GM19351 (cell line): ENCODE results near the gene SH3BP4.

Experiments
- ATAC-seq: cut with Tn5 transposase; IDR thresholded peaks from one replicate; pipeline ENCODE4 v1.9.1; 2021; ENCODE audit warnings: mild to moderate bottlenecking, moderate library complexity; ENCODE audit not compliant: unreplicated experiment

Gene SH3BP4

DNA sequence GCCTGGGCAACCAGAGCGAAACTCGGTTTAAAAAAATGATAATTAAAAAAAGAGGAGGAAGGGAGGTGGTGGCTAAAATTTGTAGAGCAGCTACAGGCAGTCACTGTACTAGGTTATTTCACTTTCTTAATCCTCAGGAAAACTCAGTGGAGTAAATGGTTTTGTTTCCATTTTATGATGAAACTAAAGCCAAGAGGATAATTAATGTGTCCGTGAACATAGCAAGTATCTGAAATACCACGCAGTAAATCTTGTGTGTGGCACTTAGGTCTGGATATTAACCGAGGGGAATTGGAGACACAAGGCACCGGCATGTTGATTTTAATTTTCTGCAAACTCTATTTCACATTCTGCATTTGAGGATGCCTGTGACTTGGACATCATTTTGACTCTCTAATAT, 14.5 kb downstream of the SH3BP4 start:
- no peak for ATAC-seq

DNA sequence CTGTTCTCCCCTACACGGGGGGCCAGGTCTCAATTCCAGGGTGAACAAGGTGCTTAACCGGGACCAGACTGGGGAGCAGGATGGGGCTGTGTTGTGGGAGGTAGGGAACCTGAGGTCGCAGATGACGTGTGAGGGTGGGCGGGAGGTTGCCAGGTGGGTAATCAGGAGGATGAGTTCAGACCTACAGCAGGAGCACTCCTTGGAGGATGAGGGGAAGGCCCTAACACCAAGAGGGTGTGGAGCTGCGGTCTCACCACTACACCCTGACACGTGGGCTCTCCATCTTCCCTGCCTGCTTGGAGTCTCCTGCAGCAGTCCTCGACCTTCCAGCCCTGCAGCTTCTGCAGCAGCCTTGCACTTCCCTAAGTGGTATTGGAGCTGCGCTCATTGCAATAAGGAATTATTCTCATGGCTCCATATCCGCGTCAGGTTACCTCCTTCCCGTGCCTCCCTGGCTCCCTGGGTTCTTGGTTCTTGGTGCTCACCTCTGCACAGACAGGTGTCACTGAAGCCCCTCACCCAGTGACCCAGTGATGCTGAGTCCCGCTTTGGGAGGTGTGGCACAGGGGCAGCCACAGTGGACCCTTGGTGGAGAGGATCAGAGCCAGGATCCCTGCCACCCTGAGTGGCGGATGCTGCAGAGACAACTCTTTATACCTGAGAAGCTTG, 15.5 kb downstream of the SH3BP4 start:
- ATAC-seq: no peak

DNA sequence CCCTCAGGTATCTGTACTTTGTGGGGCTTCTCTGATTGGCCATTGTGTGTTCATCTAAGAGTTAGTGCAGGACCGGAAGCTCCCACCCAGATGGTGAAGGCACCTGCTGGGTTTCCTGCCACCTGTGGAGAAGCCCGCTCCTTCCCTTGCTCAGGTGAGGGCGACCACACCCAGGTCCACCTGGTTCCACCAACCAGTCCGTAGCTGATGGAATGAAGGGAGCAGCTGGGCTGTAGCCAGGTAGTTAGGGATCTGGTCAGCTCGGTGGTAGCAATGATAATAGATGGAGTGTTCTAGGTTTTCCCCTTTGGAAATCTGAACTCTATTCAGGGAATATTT, 16.0 kb downstream of the SH3BP4 start:
- no peak for ATAC-seq

DNA sequence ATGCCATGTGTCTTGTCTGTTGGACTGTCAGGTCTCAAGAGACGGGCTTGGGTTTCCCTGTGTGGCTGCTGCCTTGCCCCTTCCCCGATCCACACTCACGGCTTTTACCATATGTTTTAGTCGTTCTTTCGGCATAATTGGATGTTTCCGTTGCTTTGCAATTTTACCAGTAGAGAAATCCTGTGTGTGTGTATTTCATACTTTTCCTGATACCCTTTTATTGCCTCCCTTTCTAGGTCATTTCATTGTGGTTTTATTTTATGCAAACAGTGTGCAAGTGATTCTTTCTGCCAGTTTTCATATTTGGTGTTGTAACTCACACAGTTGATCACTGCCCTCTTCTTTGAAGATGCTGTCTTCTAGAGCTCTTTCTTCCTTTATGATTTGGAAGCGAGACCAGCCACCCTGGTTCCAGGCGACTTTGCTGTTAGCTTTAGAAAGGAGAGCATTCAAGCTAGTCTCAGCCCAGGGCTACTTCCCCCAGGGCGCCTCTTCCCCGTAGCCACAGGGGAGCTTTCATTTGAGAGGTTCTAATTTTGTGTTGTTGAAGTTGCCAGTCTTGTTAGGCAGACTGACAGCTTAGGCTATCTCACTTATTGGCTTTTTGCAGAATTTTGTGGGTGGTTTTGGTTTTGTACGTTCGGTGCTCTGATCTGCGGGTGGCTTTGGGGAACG, 17.0 kb downstream of the SH3BP4 start:
- ATAC-seq: no peak

DNA sequence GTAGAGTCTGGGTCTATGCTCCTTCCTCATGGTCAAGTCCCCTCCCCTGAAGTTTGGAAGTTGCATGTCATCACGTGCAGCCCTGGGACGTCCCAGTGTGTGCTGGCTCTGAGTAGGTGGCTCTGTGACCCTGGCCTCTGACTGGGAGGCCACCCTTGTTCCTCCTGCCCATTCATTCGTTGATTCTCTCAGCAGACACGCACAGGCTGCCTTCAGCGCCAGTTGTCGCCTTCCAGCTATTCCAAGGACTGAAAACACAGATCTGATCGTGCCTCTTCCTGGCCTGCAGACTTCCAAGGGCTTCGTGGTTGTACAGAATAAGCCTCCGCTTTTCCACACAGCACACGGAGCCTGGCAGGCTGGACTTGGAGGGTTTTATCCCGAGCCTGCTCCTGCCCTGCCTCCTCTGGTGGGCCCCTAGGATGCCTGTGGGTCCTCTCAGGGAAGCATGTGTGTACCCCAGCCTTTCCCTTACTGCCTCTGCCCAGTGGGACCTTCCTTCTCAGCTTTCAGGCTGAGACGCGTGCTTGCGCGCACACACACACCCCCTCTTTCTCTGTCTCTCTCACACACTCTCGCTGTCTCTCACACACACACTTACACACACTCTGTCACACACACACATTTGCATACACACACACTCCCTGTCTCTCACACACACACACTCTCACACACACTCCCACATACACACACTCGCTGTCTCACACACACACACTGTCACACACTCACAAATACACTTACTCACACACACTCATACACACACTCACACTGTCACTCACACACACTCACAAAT, 17.7 kb downstream of the SH3BP4 start:
- ATAC-seq: no peak

DNA sequence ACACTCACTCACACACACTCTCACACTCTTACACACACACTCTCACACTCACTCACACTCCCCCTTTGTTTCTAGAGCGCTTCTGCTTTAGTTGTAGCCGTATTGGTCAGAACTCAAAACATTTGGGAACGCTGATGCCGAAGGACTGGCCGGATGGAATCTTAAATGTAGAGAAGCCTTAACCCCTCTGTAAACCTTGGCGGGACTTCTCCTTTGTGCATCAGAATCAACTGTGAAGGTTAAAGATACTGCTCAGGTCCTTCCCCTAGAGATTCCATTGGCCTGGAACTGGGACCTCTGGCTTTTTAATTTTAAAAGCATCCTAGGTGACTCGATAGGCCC, 18.3 kb downstream of the SH3BP4 start:
- ATAC-seq: no peak

DNA sequence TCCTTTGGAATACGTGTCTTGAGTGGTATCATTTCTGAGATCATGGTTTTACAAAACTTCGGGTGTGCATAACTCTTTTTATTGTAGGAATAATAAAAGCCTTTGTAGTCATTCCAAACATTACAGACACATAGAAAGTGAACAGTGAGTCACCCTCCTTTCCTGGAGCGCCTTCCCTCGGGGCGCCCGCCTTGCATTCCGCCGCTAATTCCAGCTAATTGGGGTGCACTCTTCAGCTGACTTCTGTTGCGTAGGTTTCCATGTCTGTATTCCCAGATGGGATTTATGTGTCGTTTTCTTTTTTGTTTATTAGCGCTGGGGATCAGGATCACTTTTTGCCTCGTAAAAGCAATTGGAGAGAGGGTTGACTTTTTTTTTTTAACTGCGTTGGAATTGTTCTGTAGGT, 18.7 kb downstream of the SH3BP4 start:
- ATAC-seq: no peak

DNA sequence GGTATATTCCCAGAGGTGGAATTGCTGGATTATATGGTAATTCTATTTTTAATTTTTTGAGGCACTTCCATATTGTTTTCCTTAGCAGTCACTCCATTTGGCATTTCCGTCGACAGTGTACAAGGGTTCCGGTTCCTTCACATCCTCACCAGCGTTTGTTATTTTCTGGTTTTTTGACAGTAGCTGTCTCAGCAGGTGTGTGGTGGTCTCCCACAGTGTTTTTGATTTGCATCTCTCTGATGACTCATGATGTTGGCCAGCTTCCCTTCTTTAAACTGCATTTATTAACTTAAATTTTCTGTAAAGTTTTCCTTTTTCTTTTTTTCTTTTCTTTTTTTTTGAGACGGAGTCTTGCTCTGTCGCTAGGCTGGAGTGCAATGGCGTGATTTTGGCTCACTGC, 19.7 kb downstream of the SH3BP4 start:
- ATAC-seq: no peak

DNA sequence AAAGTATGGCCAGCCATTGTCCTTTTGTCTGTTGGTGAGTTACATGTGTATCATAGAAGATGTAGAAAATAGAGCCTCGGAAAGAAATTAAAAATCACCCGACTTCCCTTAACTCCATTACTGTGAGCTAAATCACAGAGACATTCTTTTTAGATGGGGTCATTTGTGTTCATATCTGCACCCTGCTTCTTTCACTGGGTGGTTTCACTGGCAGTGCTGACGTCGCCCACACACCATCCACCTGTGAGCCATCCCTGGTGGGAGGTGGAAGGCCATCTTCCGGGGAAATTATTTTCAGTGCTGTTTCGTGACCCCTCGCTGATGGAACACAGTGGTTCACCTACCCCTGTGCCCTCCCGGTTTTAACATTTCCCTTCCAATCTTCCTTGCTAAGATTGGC, 21.2 kb downstream of the SH3BP4 start:
- no peak for ATAC-seq

DNA sequence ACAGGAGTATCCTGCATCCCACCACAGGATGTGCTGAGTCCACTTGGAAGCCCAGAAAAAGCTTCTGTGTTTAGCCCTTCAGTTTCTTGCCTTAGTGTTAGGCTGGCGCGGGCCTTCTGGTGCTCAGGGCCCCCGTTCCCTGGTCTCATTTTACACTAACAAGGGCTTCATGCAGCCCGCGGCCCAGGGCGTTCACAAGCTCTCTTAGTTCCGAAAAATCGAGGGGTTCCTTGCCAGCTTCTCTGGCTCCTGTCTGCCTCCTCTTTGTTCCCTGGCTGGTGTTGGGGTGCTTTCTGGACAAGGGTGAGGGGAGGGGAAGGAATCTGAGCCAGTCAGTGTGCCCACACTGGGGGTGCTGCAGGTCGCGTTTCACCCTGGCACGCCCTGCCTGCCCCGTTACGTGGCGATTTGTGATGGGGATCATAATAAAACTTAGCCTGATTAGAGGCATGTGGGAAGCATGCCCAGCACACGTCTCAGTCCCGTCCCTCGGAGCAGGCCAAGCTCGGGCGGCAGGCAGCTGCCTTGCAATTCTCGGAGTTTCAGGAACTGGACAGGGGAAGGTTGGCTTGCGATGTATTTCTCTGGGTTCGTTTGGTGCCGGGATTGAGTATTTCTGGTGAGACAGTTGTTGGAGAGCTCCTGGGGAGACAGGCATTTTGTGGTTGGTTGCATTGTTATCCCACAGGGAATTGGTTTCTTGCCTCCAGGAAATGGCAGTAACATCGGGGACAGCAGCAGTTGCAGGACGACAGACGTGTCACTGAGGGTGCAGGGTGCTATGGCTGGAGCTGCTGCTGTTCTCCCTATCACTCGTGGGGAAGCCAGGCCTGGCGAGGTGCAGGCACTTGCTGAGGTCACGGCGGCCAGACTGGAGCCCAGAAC, 22.9 kb downstream of the SH3BP4 start:
- ATAC-seq: no peak

DNA sequence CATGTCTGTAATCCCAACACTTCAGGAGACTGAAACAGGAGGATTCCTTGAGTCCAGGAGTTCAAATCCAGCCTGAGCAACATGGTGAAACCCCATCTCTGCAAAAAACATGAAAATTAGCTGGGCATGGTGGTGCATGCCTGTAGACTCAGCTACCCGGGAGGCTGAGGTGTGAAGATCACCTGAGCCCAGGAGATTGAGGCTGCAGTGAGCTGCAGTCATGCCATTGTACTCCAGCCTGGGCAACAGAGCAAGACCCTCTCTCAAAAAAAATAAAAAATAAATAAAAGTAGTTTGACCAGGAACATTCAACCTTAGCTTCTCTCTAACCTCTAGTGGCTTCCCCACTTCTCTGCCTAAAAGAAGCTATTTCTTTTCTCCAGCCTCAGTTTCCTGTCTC, 23.8 kb downstream of the SH3BP4 start:
- ATAC-seq: no peak

DNA sequence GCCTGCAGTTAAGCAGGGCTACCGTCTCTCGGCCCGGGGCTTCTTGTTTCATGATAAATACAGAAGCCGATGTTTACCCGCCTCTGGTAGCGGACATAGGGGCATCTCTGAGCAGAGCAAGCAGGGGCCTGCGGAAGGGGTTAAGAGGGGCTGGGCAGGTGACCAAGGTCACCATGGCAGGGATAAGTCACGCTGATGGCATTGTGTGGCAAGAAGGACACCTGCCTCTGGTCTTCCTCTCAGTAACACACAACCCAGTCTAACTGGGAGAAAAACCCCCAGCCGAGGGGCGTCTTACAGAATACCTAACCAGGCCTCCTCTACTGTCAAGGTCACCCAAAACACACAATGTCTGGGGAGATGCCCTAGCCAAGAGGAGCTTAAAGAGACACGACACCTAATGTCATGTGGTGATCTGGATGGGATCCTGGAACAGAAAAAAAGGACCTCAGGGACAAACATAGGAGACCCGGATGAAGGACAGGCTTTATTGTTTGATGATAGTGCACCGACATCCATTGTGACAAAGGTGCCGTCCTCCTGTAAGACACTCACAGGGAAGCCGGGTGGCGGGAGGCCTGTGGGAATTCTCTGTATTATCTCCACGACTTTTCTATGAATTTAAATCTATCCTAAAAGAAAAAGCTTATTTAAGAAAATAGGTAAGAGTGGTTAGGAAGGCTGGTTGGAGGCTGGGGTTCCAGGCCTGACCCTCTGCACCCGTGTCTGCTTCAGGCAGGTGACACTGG, 24.8 kb downstream of the SH3BP4 start:
- no peak for ATAC-seq

DNA sequence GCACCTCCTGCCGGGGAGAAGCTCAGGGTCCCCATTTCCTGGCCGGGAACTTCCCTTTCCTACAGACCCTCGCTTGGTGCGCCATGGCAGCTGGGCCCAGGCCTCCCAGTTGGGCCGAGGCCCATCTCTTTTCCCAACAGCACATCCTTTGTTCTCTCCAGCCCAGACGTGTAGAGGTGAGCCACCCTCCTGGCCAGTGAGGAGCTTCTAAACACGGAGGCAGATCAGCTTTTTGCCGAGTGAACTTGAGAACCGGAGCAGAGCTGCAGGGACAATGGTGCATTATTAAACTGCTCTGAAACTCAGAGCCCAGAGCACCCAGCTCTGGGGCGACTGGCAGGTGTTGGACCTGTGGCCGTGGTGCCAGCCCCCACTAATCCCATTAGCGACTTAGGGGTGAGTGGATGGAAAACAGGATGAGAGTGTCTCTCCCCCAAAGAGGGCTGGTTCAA, 25.4 kb downstream of the SH3BP4 start:
- ATAC-seq: no peak

DNA sequence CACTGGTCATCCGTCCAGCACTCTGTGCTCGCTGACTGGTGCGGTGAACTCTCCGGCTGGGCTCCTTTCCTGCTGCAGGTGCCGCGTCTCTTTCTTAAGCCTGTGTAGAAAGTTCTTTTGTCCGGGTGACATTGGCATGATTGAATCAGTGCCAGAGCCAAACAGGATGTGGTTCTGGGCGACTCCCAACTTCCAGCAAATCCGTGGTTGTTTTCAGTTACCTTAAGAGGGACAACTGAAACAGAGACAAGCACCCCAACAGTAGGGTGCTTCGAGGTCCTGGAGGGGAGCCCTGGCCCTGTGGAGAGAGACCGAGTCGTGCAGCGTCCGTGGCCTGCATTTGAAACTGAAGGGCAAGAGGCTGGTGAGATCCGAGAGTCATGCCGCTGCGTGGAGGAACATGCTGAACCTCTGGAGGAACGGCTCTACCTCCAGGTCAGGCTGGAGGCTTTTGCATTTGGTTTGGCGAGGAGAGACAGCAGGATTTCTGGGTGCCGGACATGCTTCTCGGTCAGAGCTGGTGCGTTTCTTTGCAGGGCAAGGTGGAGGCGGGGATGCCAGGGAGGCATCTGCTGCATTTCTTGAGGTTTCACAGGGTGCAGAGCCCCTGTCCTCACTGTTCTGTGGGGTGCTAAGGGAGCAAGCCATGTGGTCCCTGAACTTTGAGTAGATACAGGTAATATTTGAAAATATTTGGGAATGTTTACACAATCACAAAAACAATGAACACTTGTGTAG, 26.8 kb downstream of the SH3BP4 start:
- no peak for ATAC-seq

DNA sequence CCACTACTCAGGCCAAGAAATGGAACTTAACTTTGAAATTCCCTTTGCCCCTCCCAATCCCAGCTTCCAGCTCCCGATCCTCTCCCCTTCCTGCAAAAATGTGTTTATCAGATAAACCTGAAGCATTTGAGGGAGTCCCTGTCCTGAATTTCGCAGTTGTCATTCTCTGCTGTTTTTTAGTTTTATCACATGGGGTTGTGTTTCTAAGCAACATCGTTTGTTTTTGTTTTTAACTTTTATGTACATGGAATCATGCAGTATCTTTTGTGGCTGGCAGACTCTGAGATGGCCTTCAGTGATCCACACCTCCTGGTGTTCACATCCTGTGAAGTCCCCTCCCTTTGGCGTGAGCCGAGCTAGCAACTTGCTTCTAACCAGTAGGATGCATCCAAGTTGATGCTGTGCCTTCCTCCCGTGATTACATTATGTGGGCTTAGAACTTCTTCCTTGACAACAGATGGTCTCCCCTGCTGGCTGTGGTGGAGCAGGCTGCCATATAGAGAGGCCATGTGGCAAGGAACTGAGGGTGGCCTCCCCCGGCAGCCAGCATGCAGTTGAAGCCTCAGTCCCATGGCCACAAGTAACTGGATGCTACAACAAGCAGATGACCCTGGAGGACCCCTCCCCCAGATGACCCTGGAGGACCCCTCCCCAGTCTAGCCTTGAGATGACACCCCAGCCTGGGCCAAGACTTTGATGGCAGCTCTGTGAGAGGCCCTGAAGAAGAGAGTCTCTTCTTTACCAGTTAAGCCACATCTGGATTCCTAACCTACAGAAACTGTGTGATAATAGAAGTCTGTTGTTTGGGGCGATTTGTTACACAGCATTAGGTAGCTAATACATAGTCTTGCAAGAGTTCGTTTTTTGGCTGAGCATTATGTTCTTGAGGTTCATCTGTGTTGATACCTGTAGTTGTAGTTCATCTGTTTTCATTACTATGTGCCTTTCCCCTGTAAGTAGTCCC, 27.7 kb downstream of the SH3BP4 start:
- ATAC-seq: no peak

DNA sequence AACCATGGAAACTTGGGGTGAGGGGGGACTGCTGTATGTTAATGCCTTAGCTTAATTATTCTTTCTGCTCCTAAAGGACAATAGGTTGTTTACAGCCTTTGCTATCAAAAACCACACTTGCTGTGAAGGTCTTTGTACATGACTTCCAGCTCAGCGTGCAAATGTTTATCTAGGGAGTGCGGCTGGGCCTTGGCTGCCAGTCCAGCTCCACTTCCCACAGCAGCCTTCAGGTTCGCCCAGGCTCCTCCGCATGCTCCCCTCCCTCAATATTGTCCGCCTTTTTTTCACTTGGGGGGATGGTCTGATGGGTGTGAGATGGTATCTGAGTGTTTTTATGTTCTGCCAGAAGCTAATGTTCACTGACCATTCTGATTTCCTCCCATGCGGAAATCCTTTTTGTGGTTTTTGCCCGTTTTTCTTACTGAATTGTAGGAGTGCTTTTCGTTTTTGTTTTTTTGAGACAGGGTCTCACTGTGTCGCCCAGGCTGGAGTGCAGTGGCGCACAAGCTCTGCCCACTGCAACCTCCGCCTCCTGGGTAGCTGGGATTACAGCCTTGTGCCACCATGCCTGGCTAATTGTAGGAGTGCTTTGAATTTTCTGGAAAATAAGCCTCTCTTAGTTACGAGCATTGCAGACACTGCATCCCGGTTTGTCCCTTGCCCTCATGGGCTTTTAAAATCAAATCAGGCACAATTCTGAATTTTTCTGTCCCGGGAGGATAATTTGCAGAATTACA, 28.8 kb downstream of the SH3BP4 start:
- ATAC-seq: no peak

DNA sequence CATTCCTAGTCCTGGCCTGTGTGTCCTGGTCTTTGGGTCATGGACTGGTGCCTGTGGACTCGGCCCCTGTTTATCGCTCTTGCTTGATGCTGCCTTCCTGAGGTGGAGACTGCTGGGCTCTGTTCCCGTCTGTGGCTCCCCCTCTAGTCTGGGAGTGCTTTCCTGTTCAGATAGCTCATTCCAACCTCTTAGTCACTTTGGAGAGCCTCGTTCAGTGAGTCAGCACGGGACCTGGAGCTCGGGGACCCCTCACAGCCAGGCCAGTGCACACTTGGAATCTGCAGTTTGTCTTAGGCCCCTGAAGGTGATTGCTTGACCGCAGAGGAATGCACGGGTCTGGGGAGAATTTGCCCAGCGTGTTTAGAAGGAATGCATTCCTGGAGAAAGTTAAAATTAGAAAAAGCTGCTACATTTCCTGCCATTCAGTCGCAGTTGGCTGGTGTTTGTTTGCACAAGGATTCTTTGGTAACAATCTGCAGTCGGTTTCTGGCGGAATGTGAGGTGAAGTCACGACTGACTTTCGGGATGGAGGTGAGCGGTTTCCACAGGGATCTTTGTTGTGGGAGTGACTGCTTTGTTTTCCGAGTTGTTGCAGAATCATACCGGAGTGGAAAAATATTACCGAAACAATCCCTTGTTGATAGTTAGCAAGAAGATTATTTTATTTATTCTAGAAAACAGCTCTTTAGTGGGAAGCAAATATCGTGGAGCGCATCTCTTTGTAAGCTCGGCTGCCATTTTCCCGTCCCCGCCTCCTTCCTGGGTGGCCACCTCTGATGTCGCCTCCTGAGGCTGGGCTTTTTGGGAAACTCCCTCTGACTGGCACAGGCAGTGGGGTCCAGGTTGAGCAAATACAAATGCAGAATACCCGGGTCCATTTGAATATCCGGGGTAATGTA, 29.6 kb downstream of the SH3BP4 start:
- ATAC-seq: no peak
